Ishikawa (cell line): ENCODE results near the gene SPIRE2.

Experiments used
- CEBPB ChIP-seq: IDR thresholded peaks from 2 replicates; pipeline ENCODE4 v1.6.1; 2012
- CREB1 ChIP-seq: IDR thresholded peaks from 2 replicates; pipeline ENCODE4 v1.6.1; 2012; ENCODE audit warnings: low read depth
- EGR1 ChIP-seq: IDR thresholded peaks from 2 replicates; pipeline ENCODE4 v1.6.1; 2012
- EP300 ChIP-seq: IDR thresholded peaks from 2 replicates; pipeline ENCODE4 v1.6.1; 2012; ENCODE audit warnings: borderline replicate concordance
- FOXM1 ChIP-seq: IDR thresholded peaks from 2 replicates; pipeline ENCODE4 v1.6.1; 2012; ENCODE audit warnings: low read depth, borderline replicate concordance
- MAX ChIP-seq: IDR thresholded peaks from 2 replicates; pipeline ENCODE4 v1.6.1; 2012
- NFIC ChIP-seq: IDR thresholded peaks from 2 replicates; pipeline ENCODE4 v1.6.1; 2012
- RAD21 ChIP-seq: IDR thresholded peaks from 2 replicates; pipeline ENCODE4 v1.6.1; 2012; ENCODE audit warnings: low read depth
- REST ChIP-seq: IDR thresholded peaks from 2 replicates; pipeline ENCODE4 v1.6.1; 2012; ENCODE audit warnings: low read depth, mild to moderate bottlenecking
- TAF1 ChIP-seq: IDR thresholded peaks from 2 replicates; pipeline ENCODE4 v1.6.1; 2012; ENCODE audit warnings: low read depth, mild to moderate bottlenecking
- TCF12 ChIP-seq: IDR thresholded peaks from 2 replicates; pipeline ENCODE4 v1.6.1; 2012; ENCODE audit warnings: low read depth
- TEAD4 ChIP-seq: IDR thresholded peaks from 2 replicates; pipeline ENCODE4 v1.6.1; 2012
- YY1 ChIP-seq: IDR thresholded peaks from 2 replicates; pipeline ENCODE4 v1.6.1; 2012; ENCODE audit warnings: low read depth
- ZBTB7A ChIP-seq: IDR thresholded peaks from 2 replicates; pipeline ENCODE4 v1.6.1; 2012; ENCODE audit warnings: low read depth
- TF ChIP-seq, protein P1 (sequence below): IDR thresholded peaks from 2 replicates; pipeline ENCODE4 v1.6.1; 2012

SPIRE2 gene

GRCh38 chr16:89897204-89897603, 68.9 kb downstream of the SPIRE2 start:
- TF ChIP-seq TCF12, result no peak
- TF ChIP-seq, protein P1, sequence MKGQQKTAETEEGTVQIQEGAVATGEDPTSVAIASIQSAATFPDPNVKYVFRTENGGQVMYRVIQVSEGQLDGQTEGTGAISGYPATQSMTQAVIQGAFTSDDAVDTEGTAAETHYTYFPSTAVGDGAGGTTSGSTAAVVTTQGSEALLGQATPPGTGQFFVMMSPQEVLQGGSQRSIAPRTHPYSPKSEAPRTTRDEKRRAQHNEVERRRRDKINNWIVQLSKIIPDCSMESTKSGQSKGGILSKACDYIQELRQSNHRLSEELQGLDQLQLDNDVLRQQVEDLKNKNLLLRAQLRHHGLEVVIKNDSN, result no peak
- TF ChIP-seq MAX, result no peak
- no peak for TF ChIP-seq TAF1
- no peak for TF ChIP-seq NFIC
- TF ChIP-seq ZBTB7A, result no peak
- no peak for TF ChIP-seq EGR1

DNA sequence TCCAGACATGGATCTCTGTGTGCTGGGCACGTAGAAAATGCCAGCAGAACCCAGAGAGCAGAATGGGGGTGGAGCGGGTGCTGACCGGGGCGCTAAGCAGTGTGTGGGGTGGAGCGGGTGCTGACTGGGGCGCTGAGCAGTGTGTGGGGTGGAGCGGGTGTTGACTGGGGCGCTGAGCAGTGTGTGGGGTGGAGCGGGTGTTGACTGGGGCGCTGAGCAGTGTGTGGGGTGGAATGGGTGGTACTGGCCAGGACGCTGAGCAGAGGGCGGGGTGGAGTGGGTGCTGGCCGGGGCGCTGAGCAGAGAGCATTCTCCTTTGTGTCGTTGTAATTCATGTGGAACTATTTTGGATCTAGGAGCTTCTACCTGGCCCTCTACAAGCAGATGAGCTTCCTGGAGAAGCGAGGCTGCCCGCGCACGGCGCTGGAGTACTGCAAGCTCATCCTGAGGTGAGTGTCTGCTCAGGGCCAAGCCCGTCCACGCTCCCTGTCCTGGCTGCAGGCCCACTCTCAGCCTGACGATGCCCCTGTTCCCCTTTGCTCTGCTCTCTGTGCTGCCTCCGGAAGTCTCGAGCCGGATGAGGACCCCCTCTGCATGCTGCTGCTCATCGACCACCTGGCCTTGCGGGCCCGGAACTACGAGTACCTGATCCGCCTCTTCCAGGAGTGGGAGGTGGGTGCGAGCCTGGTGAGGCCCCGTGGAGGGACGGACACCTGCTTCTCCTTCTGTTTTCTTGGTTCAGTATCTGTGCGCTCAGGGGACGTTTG, 70.1 kb downstream of the SPIRE2 start:
- TF ChIP-seq EP300 (no peak), ZBTB7A (no peak), TAF1 (no peak), YY1 (no peak), TCF12 (no peak), CEBPB (no peak), FOXM1 (no peak)
- TF ChIP-seq, protein P1, result no peak

- TF ChIP-seq MAX (no peak), CREB1 (no peak), RAD21 (no peak)
Measured at GRCh38 chr16:89899879-89900481, 71.7 kb downstream of the SPIRE2 start.

DNA sequence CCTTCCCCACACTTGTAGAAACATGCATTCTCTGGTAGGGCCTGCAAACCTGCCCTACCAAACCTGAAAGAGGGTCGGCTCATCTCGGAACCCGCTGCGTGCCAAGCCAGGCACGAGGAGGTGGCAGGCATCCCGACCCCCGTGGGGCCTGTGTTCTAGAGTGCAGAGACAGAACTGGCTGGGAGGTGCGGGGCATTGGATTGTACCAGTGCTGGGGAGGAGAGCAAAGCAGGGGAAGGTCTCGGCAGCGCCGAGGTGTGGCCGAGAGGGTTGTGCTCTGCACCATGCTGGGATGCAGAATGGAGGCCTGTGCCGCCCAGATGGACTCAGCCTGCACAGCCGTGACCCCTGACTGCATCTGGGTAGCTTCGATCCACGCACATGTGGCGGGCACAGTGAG, 72.6 kb downstream of the SPIRE2 start:
- TF ChIP-seq TAF1 (no peak), YY1 (no peak), NFIC (no peak), RAD21 (no peak), EP300 (no peak)
- TF ChIP-seq, protein P1, result no peak

DNA sequence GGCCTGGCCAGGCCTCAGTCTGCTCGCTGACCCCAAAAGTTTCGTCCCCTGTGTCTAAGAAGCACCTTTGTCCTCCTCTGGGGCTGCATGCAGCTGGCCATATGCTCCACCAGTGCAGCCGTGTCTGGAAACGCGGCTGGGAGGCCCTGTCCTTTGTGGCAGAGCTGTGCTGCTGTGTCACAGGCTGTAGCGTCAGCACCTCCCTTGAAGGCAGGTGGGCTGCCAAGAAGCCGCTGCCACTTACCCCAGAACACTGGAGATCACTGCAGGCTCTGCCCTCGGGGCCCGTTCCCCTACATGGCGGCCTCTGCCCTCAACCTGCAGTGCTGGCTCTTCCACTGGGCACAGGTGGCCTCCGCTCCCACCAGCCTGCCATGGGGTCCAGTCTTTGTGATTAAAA, 74.7 kb downstream of the SPIRE2 start:
- no peak for TF ChIP-seq NFIC
- no peak for TF ChIP-seq RAD21
- no peak for TF ChIP-seq YY1
- no peak for TF ChIP-seq TEAD4
- TF ChIP-seq, protein P1, result no peak
- no peak for TF ChIP-seq CEBPB
- TF ChIP-seq REST, result no peak
- TF ChIP-seq EGR1, result no peak
- no peak for TF ChIP-seq TAF1
- TF ChIP-seq TCF12, result no peak
- no peak for TF ChIP-seq FOXM1
- no peak for TF ChIP-seq CREB1

DNA sequence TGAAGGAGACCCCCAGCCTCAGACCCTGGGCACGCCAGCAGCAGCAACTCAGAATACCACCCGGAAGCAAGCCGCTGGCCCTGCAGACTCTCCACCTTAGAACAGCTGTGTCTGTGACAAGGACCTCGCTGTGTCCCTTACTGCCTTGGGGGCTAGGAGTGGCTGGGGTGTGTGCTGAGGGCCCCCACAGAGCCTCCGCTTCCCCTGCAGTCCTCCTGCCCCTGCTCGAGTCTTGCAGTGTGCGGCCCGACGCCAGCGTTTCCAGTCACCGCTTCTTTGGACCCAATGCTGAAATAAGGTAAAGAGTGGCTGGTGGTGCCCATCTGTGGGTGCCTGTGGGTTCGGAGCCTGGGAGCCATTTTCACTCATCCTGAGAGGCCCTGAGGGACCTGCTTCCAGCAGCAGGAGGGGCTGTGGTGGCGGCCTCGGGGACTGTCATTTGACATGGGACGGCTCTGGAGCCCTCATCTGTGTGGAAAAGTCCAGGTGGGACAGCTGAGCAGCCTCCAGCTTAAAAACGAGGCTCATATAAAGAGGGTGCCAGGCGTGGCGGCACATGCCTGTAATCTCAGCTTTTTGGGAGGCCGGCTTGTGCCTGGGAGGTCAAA, 75.7 kb downstream of the SPIRE2 start:
- TF ChIP-seq TEAD4 (no peak), CEBPB (no peak), ZBTB7A (no peak), NFIC (no peak), YY1 (no peak), REST (no peak), MAX (no peak), CREB1 (no peak), RAD21 (no peak)
- TF ChIP-seq, protein P1, result no peak
